Activated naive CD8-positive, alpha-beta T cell treated with anti-CD3 and anti-CD28 coated beads for 36 hours (primary cell): ENCODE results near the gene PLEKHA5. TPM values are rescaled to one million over a fixed set of nuclear protein-coding genes. Genes with fewer than 3 reads are reported as not detected.

Experiments
- DNase-seq: peaks from one replicate; pipeline ENCODE4 v3.0.0; 2021
- H3K27ac Mint-ChIP-seq: one replicate; pipeline ENCODE4 v1.8.0; 2022; ENCODE audit warnings: mild to moderate bottlenecking, moderate library complexity, mixed read lengths
- H3K27me3 Mint-ChIP-seq: one replicate; pipeline ENCODE4 v1.8.0; 2022; ENCODE audit warnings: mild to moderate bottlenecking, mixed read lengths
- H3K36me3 Mint-ChIP-seq: one replicate; pipeline ENCODE4 v1.8.0; 2021; ENCODE audit warnings: mild to moderate bottlenecking, mixed read lengths
- H3K4me1 Mint-ChIP-seq: one replicate; pipeline ENCODE4 v1.8.0; 2021; ENCODE audit warnings: mixed read lengths
- H3K4me3 Mint-ChIP-seq: one replicate; pipeline ENCODE4 v1.8.0; 2022; ENCODE audit warnings: mild to moderate bottlenecking, moderate library complexity, mixed read lengths
- H3K9me3 Mint-ChIP-seq: one replicate; pipeline ENCODE4 v1.8.0; 2022; ENCODE audit warnings: mixed read lengths
- total RNA-seq, 2 experiments: library from RNA; stranded (reverse); gene quantifications; one replicate each; pipeline ENCODE4 v1.2.3, GENCODE V29; 2021

Gene PLEKHA5
- total RNA-seq, 2 experiments from 2014 or later: 2.1 to 2.6 TPM

- no peaks in the 10 kb centered on the region for H3K4me1 Mint-ChIP-seq
- DNase-seq: no peak
- H3K9me3 Mint-ChIP-seq: no peaks in the 10 kb centered on the region
- no peak overlapping the region for H3K4me3 Mint-ChIP-seq
- no peaks in the 10 kb centered on the region for H3K36me3 Mint-ChIP-seq
- peaks cover 9% of the 10 kb centered on the region for H3K27me3 Mint-ChIP-seq
- no peak overlapping the region for H3K27ac Mint-ChIP-seq
Observed at GRCh38 chr12:19113464-19113863, 16.1 kb upstream of the PLEKHA5 start.

GRCh38 chr12:19115285-19115684, 14.2 kb upstream of the PLEKHA5 start:
- Mint-ChIP-seq H3K4me3 (no peak overlapping the region), H3K9me3 (no peaks in the 10 kb centered on the region), H3K27ac (no peak overlapping the region), H3K4me1 (no peaks in the 10 kb centered on the region), H3K36me3 (no peaks in the 10 kb centered on the region), H3K27me3 (peaks cover 5% of the 10 kb centered on the region)
- no peak for DNase-seq

GRCh38 chr12:19119440-19119839, 10.1 kb upstream of the PLEKHA5 start:
- no peak overlapping the region for H3K4me3 Mint-ChIP-seq
- H3K27ac Mint-ChIP-seq: no peak overlapping the region
- no peaks in the 10 kb centered on the region for H3K4me1 Mint-ChIP-seq
- no peaks in the 10 kb centered on the region for H3K36me3 Mint-ChIP-seq
- H3K9me3 Mint-ChIP-seq: no peaks in the 10 kb centered on the region
- peaks cover 8% of the 10 kb centered on the region for H3K27me3 Mint-ChIP-seq
- no peak for DNase-seq

GRCh38 chr12:19120795-19121194, 8.7 kb upstream of the PLEKHA5 start:
- no peaks in the 10 kb centered on the region for H3K36me3 Mint-ChIP-seq
- H3K4me3 Mint-ChIP-seq: no peak overlapping the region
- DNase-seq: no peak
- H3K4me1 Mint-ChIP-seq: peaks cover 4% of the 10 kb centered on the region
- H3K27ac Mint-ChIP-seq: no peak overlapping the region
- H3K9me3 Mint-ChIP-seq: no peaks in the 10 kb centered on the region
- peaks cover 8% of the 10 kb centered on the region for H3K27me3 Mint-ChIP-seq

- peaks cover 8% of the 10 kb centered on the region for H3K27me3 Mint-ChIP-seq
- H3K4me1 Mint-ChIP-seq: peaks cover 4% of the 10 kb centered on the region
- H3K36me3 Mint-ChIP-seq: no peaks in the 10 kb centered on the region
- no peaks in the 10 kb centered on the region for H3K9me3 Mint-ChIP-seq
- no peak overlapping the region for H3K27ac Mint-ChIP-seq
- no peak overlapping the region for H3K4me3 Mint-ChIP-seq
- no peak for DNase-seq
Observed at GRCh38 chr12:19121449-19122018, 8.0 kb upstream of the PLEKHA5 start.

GRCh38 chr12:19125325-19125724, 4.2 kb upstream of the PLEKHA5 start:
- H3K4me1 Mint-ChIP-seq: peaks cover 4% of the 10 kb centered on the region
- no peak for DNase-seq
- H3K27me3 Mint-ChIP-seq: peaks cover 18% of the 10 kb centered on the region
- H3K4me3 Mint-ChIP-seq: no peak overlapping the region
- peaks cover 12% of the 10 kb centered on the region for H3K9me3 Mint-ChIP-seq
- peaks cover 3% of the 10 kb centered on the region for H3K36me3 Mint-ChIP-seq
- H3K27ac Mint-ChIP-seq: no peak overlapping the region

- peaks cover 3% of the 10 kb centered on the region for H3K36me3 Mint-ChIP-seq
- H3K4me1 Mint-ChIP-seq: peaks cover 13% of the 10 kb centered on the region
- H3K9me3 Mint-ChIP-seq: peaks cover 12% of the 10 kb centered on the region
- H3K27ac Mint-ChIP-seq: no peak overlapping the region
- H3K27me3 Mint-ChIP-seq: peaks cover 32% of the 10 kb centered on the region
- no peak for DNase-seq
- no peak overlapping the region for H3K4me3 Mint-ChIP-seq
Observed at GRCh38 chr12:19127270-19127669, 2.3 kb upstream of the PLEKHA5 start.

- H3K27me3 Mint-ChIP-seq: peaks cover 39% of the 10 kb centered on the region
- DNase-seq: no peak
- H3K27ac Mint-ChIP-seq: no peak overlapping the region
- H3K4me1 Mint-ChIP-seq: peaks cover 13% of the 10 kb centered on the region
- peak overlapping the region; percentile 65 for H3K4me3 Mint-ChIP-seq
- peaks cover 3% of the 10 kb centered on the region for H3K36me3 Mint-ChIP-seq
- peaks cover 12% of the 10 kb centered on the region for H3K9me3 Mint-ChIP-seq
Observed at GRCh38 chr12:19128485-19128884, 1.0 kb upstream of the PLEKHA5 start.

- H3K4me1 Mint-ChIP-seq: peaks cover 13% of the 10 kb centered on the region
- H3K36me3 Mint-ChIP-seq: peaks cover 3% of the 10 kb centered on the region
- H3K4me3 Mint-ChIP-seq: peak overlapping the region; percentile 65
- H3K27ac Mint-ChIP-seq: no peak overlapping the region
- H3K27me3 Mint-ChIP-seq: peaks cover 44% of the 10 kb centered on the region
- DNase-seq: no peak
- H3K9me3 Mint-ChIP-seq: peaks cover 12% of the 10 kb centered on the region
Observed at GRCh38 chr12:19129122-19129485, 429 bp upstream of the PLEKHA5 start.

- H3K4me1 Mint-ChIP-seq: peaks cover 10% of the 10 kb centered on the region
- H3K27ac Mint-ChIP-seq: no peak overlapping the region
- peaks cover 53% of the 10 kb centered on the region for H3K27me3 Mint-ChIP-seq
- peak; percentile 21 for DNase-seq
- peak overlapping the region; percentile 78 for H3K4me3 Mint-ChIP-seq
- H3K36me3 Mint-ChIP-seq: peaks cover 3% of the 10 kb centered on the region
- H3K9me3 Mint-ChIP-seq: peaks cover 12% of the 10 kb centered on the region
Observed at GRCh38 chr12:19130224-19131024, 891 bp downstream of the PLEKHA5 start.

GRCh38 chr12:19131025-19131444, 1.5 kb downstream of the PLEKHA5 start:
- DNase-seq: no peak
- Mint-ChIP-seq H3K36me3 (peaks cover 3% of the 10 kb centered on the region), H3K27ac (no peak overlapping the region), H3K9me3 (peaks cover 12% of the 10 kb centered on the region), H3K4me3 (peak overlapping the region; percentile 78), H3K27me3 (peaks cover 55% of the 10 kb centered on the region), H3K4me1 (peaks cover 9% of the 10 kb centered on the region)

GRCh38 chr12:19138551-19138950, 9.0 kb downstream of the PLEKHA5 start:
- peaks cover 21% of the 10 kb centered on the region for H3K27me3 Mint-ChIP-seq
- no peaks in the 10 kb centered on the region for H3K36me3 Mint-ChIP-seq
- no peak overlapping the region for H3K27ac Mint-ChIP-seq
- H3K4me3 Mint-ChIP-seq: no peak overlapping the region
- H3K4me1 Mint-ChIP-seq: no peaks in the 10 kb centered on the region
- DNase-seq: no peak
- H3K9me3 Mint-ChIP-seq: no peaks in the 10 kb centered on the region

- H3K27me3 Mint-ChIP-seq: peaks cover 17% of the 10 kb centered on the region
- no peaks in the 10 kb centered on the region for H3K4me1 Mint-ChIP-seq
- DNase-seq: no peak
- no peak overlapping the region for H3K27ac Mint-ChIP-seq
- H3K36me3 Mint-ChIP-seq: no peaks in the 10 kb centered on the region
- H3K9me3 Mint-ChIP-seq: no peaks in the 10 kb centered on the region
- H3K4me3 Mint-ChIP-seq: no peak overlapping the region
Observed at GRCh38 chr12:19138956-19139355, 9.4 kb downstream of the PLEKHA5 start.

- Mint-ChIP-seq H3K4me1 (no peaks in the 10 kb centered on the region), H3K9me3 (no peaks in the 10 kb centered on the region), H3K27me3 (peaks cover 13% of the 10 kb centered on the region), H3K27ac (no peak overlapping the region), H3K36me3 (no peaks in the 10 kb centered on the region), H3K4me3 (no peak overlapping the region)
- no peak for DNase-seq
Observed at GRCh38 chr12:19139615-19140194, 10.2 kb downstream of the PLEKHA5 start.

GRCh38 chr12:19140381-19141236, 11.1 kb downstream of the PLEKHA5 start:
- no peak overlapping the region for H3K4me3 Mint-ChIP-seq
- no peak overlapping the region for H3K27ac Mint-ChIP-seq
- H3K9me3 Mint-ChIP-seq: no peaks in the 10 kb centered on the region
- no peak for DNase-seq
- peaks cover 5% of the 10 kb centered on the region for H3K27me3 Mint-ChIP-seq
- H3K4me1 Mint-ChIP-seq: no peaks in the 10 kb centered on the region
- no peaks in the 10 kb centered on the region for H3K36me3 Mint-ChIP-seq
